22Rv1 (cell line): ENCODE data around the gene KCNQ1.

Source experiments
- ZFX ChIP-seq: fragments of 450-650 bp; IDR thresholded peaks from 2 replicates; pipeline ENCODE4 v1.6.1; 2017; ENCODE audit warnings: antibody characterized with exemption, borderline replicate concordance
- TF ChIP-seq, protein P1 (sequence below): fragments of 450-650 bp; IDR thresholded peaks from 2 replicates; pipeline ENCODE4 v1.5.1; 2017; ENCODE audit warnings: mild to moderate bottlenecking

DNA sequence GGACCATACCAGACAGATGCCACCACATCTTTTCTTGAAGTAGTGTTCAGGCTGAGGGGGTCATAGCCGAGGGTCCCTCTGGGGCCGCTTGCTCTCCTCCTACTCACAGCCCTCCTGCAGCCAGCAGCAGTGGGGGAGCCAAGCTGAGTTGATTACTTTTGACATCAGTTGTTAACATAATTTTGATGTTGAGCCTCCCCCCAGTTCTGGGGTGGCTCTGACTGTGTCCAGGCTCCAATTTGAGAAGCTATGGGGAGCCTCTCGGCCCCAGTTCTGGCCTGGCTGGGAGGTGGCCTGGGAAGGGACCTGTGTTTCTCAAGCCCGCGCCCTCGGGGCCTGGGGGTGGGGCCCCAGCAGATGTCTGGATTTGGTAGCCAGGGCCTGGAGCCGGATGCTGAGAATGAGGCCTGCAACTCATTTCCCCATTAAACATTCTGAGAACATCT is 207.0 kb downstream of the KCNQ1 start:
- TF ChIP-seq, protein P1, sequence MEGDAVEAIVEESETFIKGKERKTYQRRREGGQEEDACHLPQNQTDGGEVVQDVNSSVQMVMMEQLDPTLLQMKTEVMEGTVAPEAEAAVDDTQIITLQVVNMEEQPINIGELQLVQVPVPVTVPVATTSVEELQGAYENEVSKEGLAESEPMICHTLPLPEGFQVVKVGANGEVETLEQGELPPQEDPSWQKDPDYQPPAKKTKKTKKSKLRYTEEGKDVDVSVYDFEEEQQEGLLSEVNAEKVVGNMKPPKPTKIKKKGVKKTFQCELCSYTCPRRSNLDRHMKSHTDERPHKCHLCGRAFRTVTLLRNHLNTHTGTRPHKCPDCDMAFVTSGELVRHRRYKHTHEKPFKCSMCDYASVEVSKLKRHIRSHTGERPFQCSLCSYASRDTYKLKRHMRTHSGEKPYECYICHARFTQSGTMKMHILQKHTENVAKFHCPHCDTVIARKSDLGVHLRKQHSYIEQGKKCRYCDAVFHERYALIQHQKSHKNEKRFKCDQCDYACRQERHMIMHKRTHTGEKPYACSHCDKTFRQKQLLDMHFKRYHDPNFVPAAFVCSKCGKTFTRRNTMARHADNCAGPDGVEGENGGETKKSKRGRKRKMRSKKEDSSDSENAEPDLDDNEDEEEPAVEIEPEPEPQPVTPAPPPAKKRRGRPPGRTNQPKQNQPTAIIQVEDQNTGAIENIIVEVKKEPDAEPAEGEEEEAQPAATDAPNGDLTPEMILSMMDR: no peak
- TF ChIP-seq ZFX: no peak
